Endothelial cell of umbilical vein (primary cell): ENCODE results near the gene PTGER4. TPM values are rescaled to one million over a fixed set of nuclear protein-coding genes. Genes with fewer than 3 reads are reported as not detected.
A peak's percentile ranks its signal among the peaks of the same experiment; 100 is the strongest.

ENCODE experiments used
- Bru-seq: library from RNA; stranded (reverse); fragments of 400-500 nt; gene quantifications from one replicate; lab custom pipeline; 2021; lab: Mats Ljungman, UMichigan
- BruChase-seq, 2 experiments: library from RNA; stranded (reverse); fragments of 400-500 nt; gene quantifications; one replicate each; lab custom pipeline; 2021; lab: Mats Ljungman, UMichigan
- BruUV-seq: library from RNA; stranded (reverse); fragments of 400-500 nt; replicated peaks from 2 replicates; lab custom pipeline; 2021; lab: Mats Ljungman, UMichigan
- CTCF ChIA-PET: fragments of 300-600, 350-600 bp; sonication (Branson Sonifier 250); formaldehyde crosslinking; loops from one replicate; lab custom pipeline; 2021; ENCODE audit warnings: antibody characterized with exemption, inconsistent platforms; lab: Charles Lee
- POLR2A ChIA-PET: fragments of 300-600, 350-600 bp; sonication (Branson Sonifier 250); formaldehyde crosslinking; loops from one replicate; lab custom pipeline; 2021; ENCODE audit warnings: antibody characterized with exemption, inconsistent platforms; lab: Charles Lee
- DNase-seq: peaks from one replicate; pipeline ENCODE4 v3.0.0-alpha.2; 2011; ENCODE audit warnings: low read depth, low spot score
- FAIRE-seq: peaks from 2 replicates; lab custom pipeline; 2011; peaks lifted over from hg19 to GRCh38; lab: Jason Lieb, UNC
- H2AFZ ChIP-seq: 2 replicates; pipeline ENCODE4 v1.6.0; 2012; ENCODE audit warnings: low read depth, low read length, control low read depth, inconsistent platforms
- H3K27ac ChIP-seq: 2 replicates; pipeline ENCODE4 v1.5.1; 2011; ENCODE audit warnings: low read depth, mild to moderate bottlenecking, control low read depth, low read length, moderate library complexity; ENCODE audit not compliant: insufficient read depth
- H3K27me3 ChIP-seq, 2 experiments: 2 replicates each; pipeline versions ENCODE4 v1.6.0 to v1.6.1; 2011; ENCODE audit warnings: low read length in 2 of 2, mixed read lengths in 1 of 2; ENCODE audit not compliant: control insufficient read depth in 2 of 2, insufficient read depth in 2 of 2
- H3K36me3 ChIP-seq, 2 experiments: 2 replicates in 1 of 2; 3 replicates in 1 of 2; pipeline ENCODE4 v1.5.1; 2011; ENCODE audit warnings: low read length in 2 of 2, mild to moderate bottlenecking in 1 of 2, moderate library complexity in 1 of 2; ENCODE audit not compliant: control insufficient read depth in 2 of 2, insufficient read depth in 2 of 2; ENCODE audit errors: extremely low read depth in 1 of 2
- H3K4me1 ChIP-seq: 3 replicates; pipeline ENCODE4 v1.5.1; 2011; ENCODE audit warnings: mild to moderate bottlenecking, low read length; ENCODE audit not compliant: control insufficient read depth, insufficient read depth; ENCODE audit errors: extremely low read depth
- H3K4me2 ChIP-seq: 2 replicates; pipeline ENCODE4 v1.6.1; 2011; ENCODE audit warnings: low read length, control low read depth, mixed read lengths; ENCODE audit not compliant: insufficient read depth
- H3K4me3 ChIP-seq, 3 experiments: fragments of 200-600 bp in 1 of 3; sonication (generic), shearing (Covaris generic) in 1 of 3; replicated peaks in 1 of 3; 2 replicates each; pipeline ENCODE4 v1.5.1; 2011 to 2016; ENCODE audit warnings: control low read depth in 3 of 3, low read length in 3 of 3, mild to moderate bottlenecking in 2 of 3, inconsistent platforms in 1 of 3, low read depth in 1 of 3, moderate library complexity in 1 of 3; ENCODE audit not compliant: insufficient read depth in 1 of 3
- H3K79me2 ChIP-seq: 2 replicates; pipeline ENCODE4 v1.6.0; 2012; ENCODE audit warnings: low read length, inconsistent platforms; ENCODE audit not compliant: control insufficient read depth, insufficient read depth
- H3K9ac ChIP-seq: replicated peaks from 2 replicates; pipeline ENCODE3; 2011; ENCODE audit warnings: low read length, control low read depth; ENCODE audit not compliant: insufficient read depth; ENCODE audit errors: extremely low read depth
- H3K9me1 ChIP-seq: replicated peaks from 3 replicates; pipeline ENCODE4 v1.6.0; 2011; ENCODE audit warnings: mild to moderate bottlenecking, low read length; ENCODE audit not compliant: control insufficient read depth, insufficient read depth; ENCODE audit errors: extremely low read depth
- H3K9me3 ChIP-seq: replicated peaks from 2 replicates; pipeline ENCODE4 v1.5.1; 2012; ENCODE audit warnings: low read length, inconsistent platforms; ENCODE audit not compliant: control insufficient read depth, insufficient read depth
- H4K20me1 ChIP-seq: replicated peaks from 2 replicates; pipeline ENCODE3; 2011; ENCODE audit warnings: mild to moderate bottlenecking, low read length; ENCODE audit not compliant: control insufficient read depth, insufficient read depth; ENCODE audit errors: extremely low read depth
- EZH2 ChIP-seq: IDR thresholded peaks from 2 replicates; pipeline ENCODE4 v1.6.1; 2012; ENCODE audit warnings: borderline replicate concordance, low read depth, mild to moderate bottlenecking, moderate library complexity, low read length, inconsistent platforms; ENCODE audit not compliant: severe bottlenecking
- FOS ChIP-seq: IDR thresholded peaks from 2 replicates; pipeline ENCODE4 v1.6.1; 2011; ENCODE audit warnings: mild to moderate bottlenecking, low read length, moderate library complexity, borderline replicate concordance; ENCODE audit not compliant: insufficient read depth
- GATA2 ChIP-seq: IDR thresholded peaks from 2 replicates; pipeline ENCODE4 v1.7.0; 2011; ENCODE audit warnings: low read depth, mild to moderate bottlenecking, moderate library complexity, mixed read lengths, low read length; ENCODE audit not compliant: insufficient read length, insufficient read depth
- JUN ChIP-seq: IDR thresholded peaks from 2 replicates; pipeline ENCODE4 v1.6.1; 2011; ENCODE audit warnings: borderline replicate concordance, low read depth; ENCODE audit not compliant: insufficient read length, insufficient read depth
- MYC ChIP-seq: IDR thresholded peaks from one replicate; pipeline ENCODE4 v1.6.1; 2011; ENCODE audit warnings: mild to moderate bottlenecking, low read depth, low read length
- POLR2A ChIP-seq: IDR thresholded peaks from 2 replicates; pipeline ENCODE4 v1.6.1; 2012; ENCODE audit warnings: low read depth, mild to moderate bottlenecking, control low read depth, low read length
- POLR2AphosphoS5 ChIP-seq: IDR thresholded peaks from 2 replicates; pipeline ENCODE4 v1.6.1; 2012; ENCODE audit warnings: low read depth, mild to moderate bottlenecking, control low read depth, low read length, moderate library complexity; ENCODE audit not compliant: insufficient read depth
- dilution Hi-C: fragments of 300-500 bp; cut with MboI; formaldehyde crosslinking; loops from one replicate; pipeline ENCODE4 v1.15.0; 2019; ENCODE audit warnings: low sequenced_read_pairs; ENCODE audit not compliant: extremely low pct_ligation_motif_present
- intact Hi-C: fragments of 100-400 bp; cut with micrococcal nuclease; formaldehyde crosslinking; loops from one replicate; pipeline ENCODE4 v1.10.0; 2022
- long read RNA-seq: library from polyadenylated mRNA; stranded (forward); transcript quantifications from one replicate; pipeline ENCODE4 v2.0.0, GENCODE V29; 2021
- polyA minus RNA-seq, 3 experiments: library from RNA; depleted of rRNA, polyadenylated mRNA; stranded (reverse); fragments of >200 nt; gene quantifications; 1 replicate in 1 of 3; 2 replicates in 2 of 3; pipeline ENCODE4 v1.2.3, GENCODE V29; 2011
- polyA plus RNA-seq, 4 experiments: library from polyadenylated mRNA; depleted of rRNA in 3 of 4; stranded (reverse) in 3 of 4; unstranded in 1 of 4; fragments of >200 nt; gene quantifications; 2 replicates each; pipeline versions ENCODE4 v1.2.1 to v1.2.3, GENCODE V29; 2011 to 2012; ENCODE audit warnings: missing spikeins in 1 of 4
- total RNA-seq: library from RNA; stranded (reverse); gene quantifications from 2 replicates; pipeline ENCODE4 v1.2.3, GENCODE V29; 2021
- TF ChIP-seq, protein P1 (sequence below): IDR thresholded peaks from 2 replicates; pipeline ENCODE4 v1.6.1; 2011; ENCODE audit not compliant: insufficient read depth, insufficient read length
- TF ChIP-seq, protein P2 (sequence below), 2 donors: IDR thresholded peaks; 1 replicate in 1 of 2; 2 replicates in 1 of 2; pipeline ENCODE4 v1.5.1; 2011; ENCODE audit warnings: low read length in 2 of 2, mild to moderate bottlenecking in 2 of 2, moderate library complexity in 2 of 2, control low read depth in 1 of 2, inconsistent platforms in 1 of 2, low read depth in 1 of 2; ENCODE audit not compliant: insufficient read depth in 1 of 2; ENCODE audit errors: extremely low read depth in 1 of 2

The PTGER4 gene
- total RNA-seq, result 22.5 and 23.6 TPM in 2 replicates
- polyA plus RNA-seq, result 35.9 and 37.4 TPM in 2 replicates
- polyA plus RNA-seq (2011; cell fraction: cytosol; rRNA removed), result 15.6 and 34.0 TPM in 2 replicates
- polyA plus RNA-seq (2011; cell fraction: nucleus; rRNA removed), result 16.1 and 18.9 TPM in 2 replicates
- 14.7 and 21.5 TPM in 2 replicates for polyA plus RNA-seq (2012)
- 14.1 and 17.7 TPM in 2 replicates for polyA minus RNA-seq
- polyA minus RNA-seq (2011; cell fraction: cytosol; rRNA and poly(A)+ RNA removed), result 3.5 TPM
- polyA minus RNA-seq (2011; cell fraction: nucleus; rRNA and poly(A)+ RNA removed), result 23.7 and 42.1 TPM in 2 replicates
- percentile 97 among the genes with signal in this experiment for Bru-seq, nascent RNA
- BruChase-seq, experiment 1, labeled RNA remaining after a 6-hour chase, result percentile 65 among the genes with signal in this experiment
- BruChase-seq, experiment 2, labeled RNA remaining after a 2-hour chase, result percentile 74 among the genes with signal in this experiment
- long read RNA-seq, transcript PTGER4-201 (3 exons, 3,848 nt), result major isoform, 27 of 37 reads
- long read RNA-seq, partial matches to known transcripts, result 0 of 37 reads
- long read RNA-seq, other reads (novel, unspliced or antisense), result 8 of 37 reads

DNA sequence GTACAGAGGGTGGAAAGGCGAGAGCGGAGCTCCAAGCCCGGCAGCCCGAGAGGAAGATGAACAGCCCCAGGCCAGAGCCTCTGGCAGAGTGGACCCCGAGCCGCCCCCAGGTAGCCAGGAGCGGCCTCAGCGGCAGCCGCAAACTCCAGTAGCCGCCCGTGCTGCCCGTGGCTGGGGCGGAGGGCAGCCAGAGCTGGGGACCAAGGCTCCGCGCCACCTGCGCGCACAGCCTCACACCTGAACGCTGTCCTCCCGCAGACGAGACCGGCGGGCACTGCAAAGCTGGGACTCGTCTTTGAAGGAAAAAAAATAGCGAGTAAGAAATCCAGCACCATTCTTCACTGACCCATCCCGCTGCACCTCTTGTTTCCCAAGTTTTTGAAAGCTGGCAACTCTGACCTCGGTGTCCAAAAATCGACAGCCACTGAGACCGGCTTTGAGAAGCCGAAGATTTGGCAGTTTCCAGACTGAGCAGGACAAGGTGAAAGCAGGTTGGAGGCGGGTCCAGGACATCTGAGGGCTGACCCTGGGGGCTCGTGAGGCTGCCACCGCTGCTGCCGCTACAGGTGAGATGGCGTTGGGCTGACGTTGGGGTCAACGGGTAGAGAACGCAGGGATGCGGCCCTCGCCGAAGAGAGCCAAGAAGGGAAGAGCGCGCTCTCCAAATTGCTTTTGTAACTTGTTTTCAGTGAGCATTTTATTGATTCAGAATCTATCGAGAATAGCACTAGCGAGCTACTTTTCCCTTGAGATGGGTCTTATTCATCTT, at the start of gene PTGER4:
Gene PTGER4 (plus strand): TSS at position 3 of the 769 bp plus-strand sequence. CDS start 1,079 bp downstream, outside the sequence.
- H2AFZ ChIP-seq, result peak within 1 kb of the TSS; percentile 31
- TF ChIP-seq, protein P1, sequence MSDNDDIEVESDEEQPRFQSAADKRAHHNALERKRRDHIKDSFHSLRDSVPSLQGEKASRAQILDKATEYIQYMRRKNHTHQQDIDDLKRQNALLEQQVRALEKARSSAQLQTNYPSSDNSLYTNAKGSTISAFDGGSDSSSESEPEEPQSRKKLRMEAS, result no peak
- TF ChIP-seq FOS, result no peak
- peak; percentile 98 for TF ChIP-seq POLR2A
- TF ChIP-seq GATA2, result no peak
- TF ChIP-seq JUN, result no peak
- TF ChIP-seq EZH2, result no peak
- peak; percentile 93 for TF ChIP-seq POLR2AphosphoS5
- TF ChIP-seq, protein P2, sequence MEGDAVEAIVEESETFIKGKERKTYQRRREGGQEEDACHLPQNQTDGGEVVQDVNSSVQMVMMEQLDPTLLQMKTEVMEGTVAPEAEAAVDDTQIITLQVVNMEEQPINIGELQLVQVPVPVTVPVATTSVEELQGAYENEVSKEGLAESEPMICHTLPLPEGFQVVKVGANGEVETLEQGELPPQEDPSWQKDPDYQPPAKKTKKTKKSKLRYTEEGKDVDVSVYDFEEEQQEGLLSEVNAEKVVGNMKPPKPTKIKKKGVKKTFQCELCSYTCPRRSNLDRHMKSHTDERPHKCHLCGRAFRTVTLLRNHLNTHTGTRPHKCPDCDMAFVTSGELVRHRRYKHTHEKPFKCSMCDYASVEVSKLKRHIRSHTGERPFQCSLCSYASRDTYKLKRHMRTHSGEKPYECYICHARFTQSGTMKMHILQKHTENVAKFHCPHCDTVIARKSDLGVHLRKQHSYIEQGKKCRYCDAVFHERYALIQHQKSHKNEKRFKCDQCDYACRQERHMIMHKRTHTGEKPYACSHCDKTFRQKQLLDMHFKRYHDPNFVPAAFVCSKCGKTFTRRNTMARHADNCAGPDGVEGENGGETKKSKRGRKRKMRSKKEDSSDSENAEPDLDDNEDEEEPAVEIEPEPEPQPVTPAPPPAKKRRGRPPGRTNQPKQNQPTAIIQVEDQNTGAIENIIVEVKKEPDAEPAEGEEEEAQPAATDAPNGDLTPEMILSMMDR (IDR thresholded peaks at IDR 0.05; ENCODE audit: extremely low read depth in 1 of 2, insufficient read depth in 1 of 2, low read depth in 1 of 2, low read length in 2 of 2), result no peak
- no peak for TF ChIP-seq MYC
- ChIA-PET CTCF (interaction anchor here (1.0 to 8.5 kb wide), 12 partner anchors 9 to 965 kb away, joined by 3 to 65 read pairs (median 4); no protein-coding TSS in a partner anchor), POLR2A (interaction anchor here (0.7 to 2.1 kb wide), 10 partner anchors 10 to 769 kb away, joined by 3 to 13 read pairs (median 4); no protein-coding TSS in a partner anchor)
- peak within 1 kb of the TSS; percentile 99 for H3K4me2 ChIP-seq
- H4K20me1 ChIP-seq, result no peaks in the 10 kb centered on the region
- FAIRE-seq (no peak), DNase-seq (no peak)
- no peaks in the 10 kb centered on the region for H3K9me1 ChIP-seq
- H3K4me1 ChIP-seq, result peaks cover 37% of the 10 kb centered on the region
- intact Hi-C loops, result loop anchor here (1.0 to 5.0 kb wide), 10 partner anchors 110 to 573 kb away; partner anchors contain the start of gene RPL37
- no peaks in the 10 kb centered on the region for H3K9me3 ChIP-seq
- H3K27me3 ChIP-seq, result no peaks in the 10 kb centered on the region
- peak within 1 kb of the TSS; percentile 92 for H3K9ac ChIP-seq
- peak within 1 kb of the TSS; percentile 71 to 98 (median 97) for H3K4me3 ChIP-seq
- peak within 1 kb of the TSS; percentile 76 for H3K27ac ChIP-seq
- H3K36me3 ChIP-seq, result peaks cover 0 to 6% of the 10 kb centered on the region in 2 experiments
- TSS peak; percentile 27 for BruUV-seq
- peaks cover 72% of the 10 kb centered on the region for H3K79me2 ChIP-seq
- dilution Hi-C loops, result no loop called here
